Rectal smooth muscle tissue (tissue), 1 donor: ENCODE measurements around the gene NDUFS2.

Source experiments
- H3K27ac ChIP-seq: one replicate; pipeline ENCODE4 v1.7.0; 2013; ENCODE audit warnings: low read depth, low read length, inconsistent platforms
- H3K27me3 ChIP-seq: one replicate; pipeline ENCODE4 v1.7.0; 2013; ENCODE audit warnings: low read length; ENCODE audit not compliant: control insufficient read depth, insufficient read depth
- H3K36me3 ChIP-seq: one replicate; pipeline ENCODE4 v1.7.0; 2013; ENCODE audit warnings: low read length; ENCODE audit not compliant: control insufficient read depth, insufficient read depth
- H3K4me1 ChIP-seq: one replicate; pipeline ENCODE4 v1.7.0; 2013; ENCODE audit warnings: low read length; ENCODE audit not compliant: control insufficient read depth, insufficient read depth
- H3K4me3 ChIP-seq: one replicate; pipeline ENCODE4 v1.7.0; 2013; ENCODE audit warnings: low read length
- H3K9ac ChIP-seq: one replicate; pipeline ENCODE4 v1.7.0; 2013; ENCODE audit warnings: low read length

NDUFS2 gene

GRCh38 chr1:161163793-161164192, 38.4 kb upstream of the NDUFS2 start:
- Histone ChIP-seq H3K27me3 (no peaks in the 10 kb centered on the region), H3K36me3 (peaks cover 6% of the 10 kb centered on the region), H3K4me1 (peaks cover 13% of the 10 kb centered on the region), H3K9ac (no peak overlapping the region), H3K4me3 (no peak overlapping the region), H3K27ac (no peak overlapping the region)

DNA sequence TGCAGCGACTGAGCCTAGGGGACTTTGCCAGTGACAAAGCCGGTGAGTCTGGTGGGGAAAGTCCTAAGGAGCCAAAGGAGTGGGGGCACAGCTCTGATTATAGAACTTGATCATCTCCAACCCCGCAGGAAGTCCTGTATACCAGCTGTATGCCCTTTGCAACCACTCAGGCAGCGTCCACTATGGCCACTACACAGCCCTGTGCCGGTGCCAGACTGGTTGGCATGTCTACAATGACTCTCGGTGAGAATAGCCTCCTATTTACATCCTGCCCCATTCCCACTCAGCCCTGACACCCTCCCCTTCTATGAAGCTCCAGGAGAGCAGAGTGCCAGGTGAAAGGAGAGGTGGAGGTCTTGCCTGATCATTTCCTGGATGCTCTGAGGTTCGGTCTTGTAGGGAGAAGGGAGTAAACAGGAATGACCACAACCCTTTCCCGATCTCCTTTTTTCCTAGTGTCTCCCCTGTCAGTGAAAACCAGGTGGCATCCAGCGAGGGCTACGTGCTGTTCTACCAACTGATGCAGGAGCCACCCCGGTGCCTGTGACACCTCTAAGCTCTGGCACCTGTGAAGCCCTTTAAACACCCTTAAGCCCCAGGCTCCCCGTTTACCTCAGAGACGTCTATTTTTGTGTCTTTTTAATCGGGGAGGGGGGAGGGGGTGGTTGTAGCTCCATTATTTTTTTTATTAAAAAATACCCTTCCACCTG, 37.1 kb upstream of the NDUFS2 start:
- peak overlapping the region; percentile 83 for H3K4me3 ChIP-seq
- H3K36me3 ChIP-seq, result peaks cover 11% of the 10 kb centered on the region
- H3K27ac ChIP-seq, result peak overlapping the region; percentile 87
- no peaks in the 10 kb centered on the region for H3K27me3 ChIP-seq
- H3K9ac ChIP-seq, result no peak overlapping the region
- peaks cover 8% of the 10 kb centered on the region for H3K4me1 ChIP-seq

DNA sequence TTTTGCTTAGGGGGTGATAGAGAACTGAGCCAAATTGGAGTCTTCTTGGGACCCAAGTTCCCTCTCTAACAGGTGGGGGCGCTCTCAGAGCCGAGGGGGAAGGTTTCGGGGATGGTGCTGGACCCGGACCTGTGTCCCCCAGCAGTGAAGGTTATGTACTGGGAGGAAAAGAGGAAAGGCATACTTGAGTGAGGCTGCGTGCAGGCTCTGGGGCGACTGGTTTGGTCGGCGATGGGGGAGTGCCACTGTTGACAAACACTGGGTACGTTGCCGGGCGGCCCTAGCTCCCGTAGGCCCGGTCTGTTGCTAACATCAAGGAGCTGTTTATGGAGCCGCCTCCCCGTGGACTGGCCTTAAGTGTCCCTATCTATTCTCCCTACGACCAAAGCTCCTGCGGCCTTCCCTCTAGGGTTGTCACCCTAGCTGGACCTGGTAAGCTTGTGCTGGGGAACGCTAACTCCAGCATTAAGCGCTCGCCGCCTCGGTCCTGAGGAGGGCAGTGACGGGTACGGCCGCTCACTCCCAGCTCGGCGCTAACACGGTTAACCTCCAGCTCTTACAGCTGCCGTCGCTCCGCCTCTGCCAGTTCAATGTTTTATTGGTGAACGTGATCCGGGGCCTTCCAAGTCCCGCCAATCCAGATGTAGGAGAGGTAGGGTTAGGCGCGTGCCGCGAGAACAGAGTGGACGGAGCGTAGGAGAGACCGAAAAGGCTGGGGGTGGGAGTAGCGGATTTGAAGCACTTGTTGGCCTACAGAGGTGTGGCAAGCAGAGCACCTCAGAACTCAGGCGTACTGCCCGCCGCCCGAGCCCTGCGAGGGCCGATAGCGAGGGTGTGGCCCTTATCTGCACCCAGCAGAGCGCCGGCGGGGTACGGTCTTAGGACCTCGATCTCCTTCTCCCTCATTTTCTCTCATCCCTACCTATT, 36.2 kb upstream of the NDUFS2 start, which contains the start of gene PPOX:
Gene PPOX (plus strand): TSS at position 685 of the 927 bp plus-strand sequence. CDS start 422 bp downstream, outside the sequence.
- Histone ChIP-seq H3K9ac (peak within 1 kb of the TSS; percentile 72), H3K4me1 (peaks cover 5% of the 10 kb centered on the region), H3K27ac (peak within 1 kb of the TSS; percentile 87), H3K4me3 (peak within 1 kb of the TSS; percentile 95), H3K27me3 (no peaks in the 10 kb centered on the region), H3K36me3 (peaks cover 20% of the 10 kb centered on the region)

DNA sequence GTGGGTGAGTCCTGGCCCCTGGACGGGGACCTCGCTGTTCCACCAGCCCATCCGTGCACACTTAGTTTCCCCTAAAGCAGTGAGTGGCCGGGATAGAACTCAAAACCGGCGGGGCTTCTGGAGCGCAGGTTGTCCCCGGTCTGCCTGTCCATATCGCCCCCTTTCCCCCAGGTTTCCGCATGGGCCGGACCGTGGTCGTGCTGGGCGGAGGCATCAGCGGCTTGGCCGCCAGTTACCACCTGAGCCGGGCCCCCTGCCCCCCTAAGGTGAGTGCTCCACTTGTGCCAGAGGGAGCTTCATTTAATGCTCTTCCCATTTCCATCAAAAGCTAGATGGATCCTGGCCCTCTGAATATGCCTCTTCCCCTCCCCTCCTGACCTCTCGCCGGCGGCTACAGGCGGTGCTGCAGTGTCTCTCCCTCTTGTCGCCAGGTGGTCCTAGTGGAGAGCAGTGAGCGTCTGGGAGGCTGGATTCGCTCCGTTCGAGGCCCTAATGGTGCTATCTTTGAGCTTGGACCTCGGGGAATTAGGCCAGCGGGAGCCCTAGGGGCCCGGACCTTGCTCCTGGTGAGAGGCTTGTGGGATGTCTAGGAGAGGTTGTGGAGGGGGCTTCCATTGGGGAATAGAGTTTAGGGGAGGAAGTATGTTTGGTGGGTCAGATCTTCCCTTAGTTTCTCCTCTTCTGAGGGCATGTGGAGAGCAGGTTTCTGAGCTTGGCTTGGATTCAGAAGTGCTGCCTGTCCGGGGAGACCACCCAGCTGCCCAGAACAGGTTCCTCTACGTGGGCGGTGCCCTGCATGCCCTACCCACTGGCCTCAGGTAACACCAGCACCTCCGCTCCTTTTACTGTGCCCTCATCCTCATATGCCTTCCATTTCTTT, 35.3 kb upstream of the NDUFS2 start:
- H3K27ac ChIP-seq, result peak overlapping the region; percentile 65
- peak overlapping the region; percentile 72 for H3K9ac ChIP-seq
- no peaks in the 10 kb centered on the region for H3K27me3 ChIP-seq
- peaks cover 5% of the 10 kb centered on the region for H3K4me1 ChIP-seq
- peaks cover 21% of the 10 kb centered on the region for H3K36me3 ChIP-seq
- peak overlapping the region; percentile 95 for H3K4me3 ChIP-seq

DNA sequence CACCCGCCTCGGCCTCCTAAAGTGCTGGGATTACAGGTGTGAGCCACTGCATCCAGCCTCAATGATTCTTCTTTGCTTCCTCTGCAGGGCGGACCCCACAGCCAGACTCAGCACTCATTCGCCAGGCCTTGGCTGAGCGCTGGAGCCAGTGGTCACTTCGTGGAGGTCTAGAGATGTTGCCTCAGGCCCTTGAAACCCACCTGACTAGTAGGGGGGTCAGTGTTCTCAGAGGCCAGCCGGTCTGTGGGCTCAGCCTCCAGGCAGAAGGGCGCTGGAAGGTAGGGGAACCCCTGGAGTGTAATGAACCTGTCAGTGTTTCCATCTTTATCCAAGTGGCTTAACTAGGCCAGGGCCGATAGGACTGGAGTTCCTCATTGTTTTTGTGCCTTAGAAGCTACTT, 33.3 kb upstream of the NDUFS2 start:
- Histone ChIP-seq H3K9ac (no peak overlapping the region), H3K27ac (no peak overlapping the region), H3K4me3 (no peak overlapping the region), H3K4me1 (peaks cover 5% of the 10 kb centered on the region), H3K36me3 (peaks cover 18% of the 10 kb centered on the region), H3K27me3 (no peaks in the 10 kb centered on the region)

- peaks cover 5% of the 10 kb centered on the region for H3K4me1 ChIP-seq
- H3K36me3 ChIP-seq, result peaks cover 32% of the 10 kb centered on the region
These were observed 31.0 kb upstream of the NDUFS2 start for GRCh38 chr1:161171191-161171590.

GRCh38 chr1:161171696-161172095, 30.5 kb upstream of the NDUFS2 start:
- Histone ChIP-seq H3K27me3 (no peaks in the 10 kb centered on the region), H3K4me3 (no peak overlapping the region), H3K27ac (no peak overlapping the region), H3K9ac (no peak overlapping the region), H3K36me3 (peaks cover 32% of the 10 kb centered on the region), H3K4me1 (peaks cover 10% of the 10 kb centered on the region)

More at GRCh38 chr1:161171191-161171590, 31.0 kb upstream of the NDUFS2 start:
- Histone ChIP-seq H3K9ac (no peak overlapping the region), H3K27ac (no peak overlapping the region), H3K27me3 (no peaks in the 10 kb centered on the region), H3K4me3 (no peak overlapping the region)

DNA sequence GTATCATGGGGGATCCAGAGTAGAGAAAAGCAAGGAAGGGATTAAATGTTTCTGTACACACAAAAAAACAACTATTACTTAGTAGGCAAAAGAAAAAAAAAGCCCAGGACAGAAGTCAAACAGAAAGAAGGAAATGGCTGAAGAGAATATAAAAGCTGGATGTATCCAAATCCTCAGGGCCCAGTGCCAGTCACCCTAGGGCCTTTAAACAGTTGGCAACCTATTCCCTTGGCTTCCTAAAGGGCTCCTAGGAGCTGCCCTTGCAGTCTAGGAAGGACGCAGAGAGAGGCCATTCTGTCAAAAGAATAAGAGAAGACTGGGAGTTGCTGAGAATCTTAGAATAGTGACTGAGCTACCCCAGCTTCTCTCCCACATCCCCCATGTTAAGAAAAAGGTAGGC, 29.8 kb upstream of the NDUFS2 start:
- Histone ChIP-seq H3K36me3 (peaks cover 32% of the 10 kb centered on the region), H3K4me3 (no peak overlapping the region), H3K27me3 (no peaks in the 10 kb centered on the region), H3K27ac (no peak overlapping the region), H3K9ac (no peak overlapping the region), H3K4me1 (peaks cover 5% of the 10 kb centered on the region)

- Histone ChIP-seq H3K36me3 (peaks cover 32% of the 10 kb centered on the region), H3K27ac (no peak overlapping the region), H3K9ac (no peak overlapping the region)
These were observed 29.3 kb upstream of the NDUFS2 start for GRCh38 chr1:161172776-161173376.

GRCh38 chr1:161173711-161174110, 28.5 kb upstream of the NDUFS2 start:
- H3K36me3 ChIP-seq, result peaks cover 32% of the 10 kb centered on the region
- no peak overlapping the region for H3K9ac ChIP-seq
- no peaks in the 10 kb centered on the region for H3K27me3 ChIP-seq
- H3K4me3 ChIP-seq, result no peak overlapping the region
- H3K4me1 ChIP-seq, result peaks cover 9% of the 10 kb centered on the region
- H3K27ac ChIP-seq, result no peak overlapping the region

More at GRCh38 chr1:161172776-161173376, 29.3 kb upstream of the NDUFS2 start:
- H3K4me1 ChIP-seq, result peaks cover 8% of the 10 kb centered on the region
- no peak overlapping the region for H3K4me3 ChIP-seq
- no peaks in the 10 kb centered on the region for H3K27me3 ChIP-seq

DNA sequence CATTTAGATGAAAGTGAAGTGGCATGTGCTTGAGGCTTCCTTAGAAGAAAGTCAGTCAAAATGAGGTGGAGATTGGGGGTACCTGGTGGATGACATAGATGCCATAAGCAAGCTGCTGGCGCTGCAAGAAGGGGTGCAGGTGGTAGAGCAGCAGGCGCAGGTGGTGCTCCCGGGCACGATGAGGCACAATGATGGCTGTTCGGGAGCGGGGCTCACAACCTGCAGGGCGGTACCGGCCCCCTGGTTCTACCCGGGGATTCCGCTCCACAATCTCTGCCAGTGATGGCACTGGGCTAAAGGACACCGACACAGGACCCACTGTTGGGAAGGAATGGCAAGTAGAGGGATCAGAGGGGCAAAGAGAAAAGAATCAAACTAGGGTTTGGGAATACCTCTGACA, 27.3 kb upstream of the NDUFS2 start:
- Histone ChIP-seq H3K27ac (no peak overlapping the region), H3K9ac (no peak overlapping the region), H3K36me3 (peaks cover 27% of the 10 kb centered on the region), H3K4me1 (peaks cover 9% of the 10 kb centered on the region), H3K27me3 (no peaks in the 10 kb centered on the region), H3K4me3 (no peak overlapping the region)
